ENCODE data around the gene FER. TPM values are rescaled to one million over a fixed set of nuclear protein-coding genes. Genes with fewer than 3 reads are reported as not detected.
A peak's percentile ranks its signal among the peaks of the same experiment; 100 is the strongest.

The FER gene
- total and polyA plus RNA-seq, 9 of the 15 experiments (the other 6 are each of a cell fraction or from before 2014, with no cell fraction given), result 6.7 to 18.2 (median 8.9) TPM

DNA sequence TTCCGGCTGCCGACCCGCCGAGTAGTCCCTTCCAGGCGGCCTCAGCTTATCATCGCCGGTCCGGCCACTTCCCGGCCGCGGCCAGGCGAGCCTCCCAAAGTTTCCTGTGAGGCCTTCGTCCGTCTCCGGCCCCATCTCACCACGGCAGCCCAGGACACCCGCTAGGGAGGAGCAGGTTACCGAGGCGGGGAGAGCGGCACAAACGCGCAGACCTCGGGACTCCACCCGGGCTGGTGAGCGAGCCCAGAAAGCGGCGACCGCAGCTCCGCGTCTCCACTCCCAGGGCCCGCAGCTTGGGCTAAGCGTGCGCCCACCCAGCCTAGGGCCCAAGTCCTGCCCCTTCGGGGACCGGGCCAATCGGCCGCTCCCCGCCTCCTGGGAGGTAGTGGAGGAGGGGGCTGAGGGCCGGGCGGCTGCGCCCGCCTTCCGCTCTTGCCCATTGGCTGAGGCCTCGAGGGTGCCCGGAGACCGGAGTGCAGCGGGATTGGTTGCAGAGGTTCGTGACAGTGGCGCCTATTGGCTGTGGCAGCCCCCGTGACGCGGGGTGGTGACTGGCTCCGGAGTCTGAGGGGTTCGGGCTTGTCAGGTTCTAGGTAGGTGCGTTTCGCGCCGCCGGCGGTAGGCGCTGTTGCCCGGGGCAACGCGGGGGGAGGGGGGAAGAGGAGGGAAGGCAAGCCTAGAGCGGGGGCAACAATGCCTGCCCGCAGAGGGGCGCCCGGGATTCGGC lies 867 bp downstream of the FER start (continued):
- TF ChIP-seq, protein P1, sequence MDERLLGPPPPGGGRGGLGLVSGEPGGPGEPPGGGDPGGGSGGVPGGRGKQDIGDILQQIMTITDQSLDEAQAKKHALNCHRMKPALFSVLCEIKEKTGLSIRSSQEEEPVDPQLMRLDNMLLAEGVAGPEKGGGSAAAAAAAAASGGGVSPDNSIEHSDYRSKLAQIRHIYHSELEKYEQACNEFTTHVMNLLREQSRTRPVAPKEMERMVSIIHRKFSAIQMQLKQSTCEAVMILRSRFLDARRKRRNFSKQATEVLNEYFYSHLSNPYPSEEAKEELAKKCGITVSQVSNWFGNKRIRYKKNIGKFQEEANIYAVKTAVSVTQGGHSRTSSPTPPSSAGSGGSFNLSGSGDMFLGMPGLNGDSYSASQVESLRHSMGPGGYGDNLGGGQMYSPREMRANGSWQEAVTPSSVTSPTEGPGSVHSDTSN (CRISPR knock-in tag; IDR thresholded peaks at IDR 0.05; ENCODE audit: low read depth), result no peak
- TF ChIP-seq, protein P1 (tag; conservative IDR thresholded peaks at IDR 0.05; ENCODE audit: low read depth), result peak; percentile 85
- TF ChIP-seq, protein P2, sequence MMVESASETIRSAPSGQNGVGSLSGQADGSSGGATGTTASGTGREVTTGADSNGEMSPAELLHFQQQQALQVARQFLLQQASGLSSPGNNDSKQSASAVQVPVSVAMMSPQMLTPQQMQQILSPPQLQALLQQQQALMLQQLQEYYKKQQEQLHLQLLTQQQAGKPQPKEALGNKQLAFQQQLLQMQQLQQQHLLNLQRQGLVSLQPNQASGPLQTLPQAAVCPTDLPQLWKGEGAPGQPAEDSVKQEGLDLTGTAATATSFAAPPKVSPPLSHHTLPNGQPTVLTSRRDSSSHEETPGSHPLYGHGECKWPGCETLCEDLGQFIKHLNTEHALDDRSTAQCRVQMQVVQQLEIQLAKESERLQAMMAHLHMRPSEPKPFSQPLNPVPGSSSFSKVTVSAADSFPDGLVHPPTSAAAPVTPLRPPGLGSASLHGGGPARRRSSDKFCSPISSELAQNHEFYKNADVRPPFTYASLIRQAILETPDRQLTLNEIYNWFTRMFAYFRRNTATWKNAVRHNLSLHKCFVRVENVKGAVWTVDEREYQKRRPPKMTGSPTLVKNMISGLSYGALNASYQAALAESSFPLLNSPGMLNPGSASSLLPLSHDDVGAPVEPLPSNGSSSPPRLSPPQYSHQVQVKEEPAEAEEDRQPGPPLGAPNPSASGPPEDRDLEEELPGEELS (CRISPR knock-in tag; IDR thresholded peaks at IDR 0.05; ENCODE audit: borderline replicate concordance), result 0 out of 2 replicates have a peak, but pooled peaks have one; percentile 55
- TF ChIP-seq, protein P3, sequence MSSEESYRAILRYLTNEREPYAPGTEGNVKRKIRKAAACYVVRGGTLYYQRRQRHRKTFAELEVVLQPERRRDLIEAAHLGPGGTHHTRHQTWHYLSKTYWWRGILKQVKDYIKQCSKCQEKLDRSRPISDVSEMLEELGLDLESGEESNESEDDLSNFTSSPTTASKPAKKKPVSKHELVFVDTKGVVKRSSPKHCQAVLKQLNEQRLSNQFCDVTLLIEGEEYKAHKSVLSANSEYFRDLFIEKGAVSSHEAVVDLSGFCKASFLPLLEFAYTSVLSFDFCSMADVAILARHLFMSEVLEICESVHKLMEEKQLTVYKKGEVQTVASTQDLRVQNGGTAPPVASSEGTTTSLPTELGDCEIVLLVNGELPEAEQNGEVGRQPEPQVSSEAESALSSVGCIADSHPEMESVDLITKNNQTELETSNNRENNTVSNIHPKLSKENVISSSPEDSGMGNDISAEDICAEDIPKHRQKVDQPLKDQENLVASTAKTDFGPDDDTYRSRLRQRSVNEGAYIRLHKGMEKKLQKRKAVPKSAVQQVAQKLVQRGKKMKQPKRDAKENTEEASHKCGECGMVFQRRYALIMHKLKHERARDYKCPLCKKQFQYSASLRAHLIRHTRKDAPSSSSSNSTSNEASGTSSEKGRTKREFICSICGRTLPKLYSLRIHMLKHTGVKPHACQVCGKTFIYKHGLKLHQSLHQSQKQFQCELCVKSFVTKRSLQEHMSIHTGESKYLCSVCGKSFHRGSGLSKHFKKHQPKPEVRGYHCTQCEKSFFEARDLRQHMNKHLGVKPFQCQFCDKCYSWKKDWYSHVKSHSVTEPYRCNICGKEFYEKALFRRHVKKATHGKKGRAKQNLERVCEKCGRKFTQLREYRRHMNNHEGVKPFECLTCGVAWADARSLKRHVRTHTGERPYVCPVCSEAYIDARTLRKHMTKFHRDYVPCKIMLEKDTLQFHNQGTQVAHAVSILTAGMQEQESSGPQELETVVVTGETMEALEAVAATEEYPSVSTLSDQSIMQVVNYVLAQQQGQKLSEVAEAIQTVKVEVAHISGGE (CRISPR knock-in tag; IDR thresholded peaks at IDR 0.05), result peak in 1 of 3 experiments; percentile 63; a peak in 2 of 6 replicates
- peak; percentile 39 for TF ChIP-seq NBN (IDR thresholded peaks at IDR 0.05; ENCODE audit: low read depth)
- TF ChIP-seq CBFA2T3 (IDR thresholded peaks at IDR 0.05), result 0 out of 2 replicates have a peak, but pooled peaks have one; percentile 25
- TF ChIP-seq ZFP91 (CRISPR knock-in tag; IDR thresholded peaks at IDR 0.05), result 0 out of 2 replicates have a peak, but pooled peaks have one; percentile 19
- TF ChIP-seq ASH1L (IDR thresholded peaks at IDR 0.05; ENCODE audit: borderline replicate concordance, low read depth, partially characterized antibody), result peak; percentile 93
- TF ChIP-seq RFX1 (IDR thresholded peaks at IDR 0.05), result peak; percentile 97
- no peak for TF ChIP-seq XRCC3 (IDR thresholded peaks at IDR 0.05)
- peak; percentile 89 for TF ChIP-seq TAF7 (tag; IDR thresholded peaks at IDR 0.05)
- no peak for TF ChIP-seq STAT6 (CRISPR knock-in tag; IDR thresholded peaks at IDR 0.05)
- peak; percentile 58 for TF ChIP-seq L3MBTL2 (IDR thresholded peaks at IDR 0.05)
- peak; percentile 99 for TF ChIP-seq SUPT5H (IDR thresholded peaks at IDR 0.05)
